SU-DHL-6 (cell line): ENCODE results near the gene CXCL12.

ENCODE experiments used
- EZH2phosphoT487 ChIP-seq: fragments of 200-600 bp; sonication (generic), shearing (Covaris generic); conservative IDR thresholded peaks from 2 replicates; pipeline ENCODE4 v1.6.1; 2018; ENCODE audit warnings: mild to moderate bottlenecking, antibody characterized with exemption, low read length, moderate library complexity, mixed read lengths
- TF ChIP-seq, protein P1 (sequence below): fragments of 200-600 bp; sonication (generic); IDR thresholded peaks from one replicate; pipeline ENCODE4 v1.5.1; 2017; ENCODE audit warnings: antibody characterized with exemption, mild to moderate bottlenecking, low read length, moderate library complexity; ENCODE audit not compliant: insufficient read depth, poor library complexity, severe bottlenecking

DNA sequence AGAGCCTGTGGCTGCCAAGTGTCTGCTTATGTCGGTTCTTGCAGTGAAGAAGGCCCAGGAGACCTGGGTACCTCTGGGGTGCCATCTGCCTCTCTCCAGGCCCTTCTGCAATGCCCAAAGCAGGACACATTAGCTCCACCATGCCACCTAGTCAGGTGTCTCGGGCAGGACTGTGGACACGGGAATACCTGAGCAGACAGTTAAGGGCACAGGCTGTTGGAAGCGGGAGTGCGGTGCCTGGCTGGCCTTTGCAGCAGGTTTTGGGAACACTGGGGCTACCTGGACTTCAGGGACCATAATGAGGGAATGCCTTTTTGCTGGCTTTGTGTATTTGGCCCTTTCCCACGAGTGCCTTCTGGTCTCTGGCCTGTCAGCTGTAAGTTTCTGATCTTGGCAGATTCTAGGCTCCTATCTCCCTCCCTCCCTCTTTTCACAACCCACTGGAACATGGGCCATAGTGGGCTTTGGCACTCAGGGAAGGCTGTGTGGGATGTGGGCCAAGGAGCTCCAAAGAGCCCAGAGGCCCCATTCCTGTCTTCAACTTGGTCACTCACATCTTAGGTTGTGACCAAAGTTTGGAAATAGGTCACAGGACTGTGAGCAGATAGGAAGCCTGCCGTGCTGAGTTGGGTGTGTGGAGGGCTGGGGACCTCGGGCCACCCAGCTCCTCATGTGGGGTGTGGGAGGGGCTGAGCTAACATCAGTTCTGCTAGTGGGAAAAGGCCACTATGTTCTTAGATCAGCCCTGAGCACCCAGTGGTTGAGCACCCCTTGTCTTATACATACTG, 41.5 kb upstream of the CXCL12 start:
- TF ChIP-seq, protein P1, sequence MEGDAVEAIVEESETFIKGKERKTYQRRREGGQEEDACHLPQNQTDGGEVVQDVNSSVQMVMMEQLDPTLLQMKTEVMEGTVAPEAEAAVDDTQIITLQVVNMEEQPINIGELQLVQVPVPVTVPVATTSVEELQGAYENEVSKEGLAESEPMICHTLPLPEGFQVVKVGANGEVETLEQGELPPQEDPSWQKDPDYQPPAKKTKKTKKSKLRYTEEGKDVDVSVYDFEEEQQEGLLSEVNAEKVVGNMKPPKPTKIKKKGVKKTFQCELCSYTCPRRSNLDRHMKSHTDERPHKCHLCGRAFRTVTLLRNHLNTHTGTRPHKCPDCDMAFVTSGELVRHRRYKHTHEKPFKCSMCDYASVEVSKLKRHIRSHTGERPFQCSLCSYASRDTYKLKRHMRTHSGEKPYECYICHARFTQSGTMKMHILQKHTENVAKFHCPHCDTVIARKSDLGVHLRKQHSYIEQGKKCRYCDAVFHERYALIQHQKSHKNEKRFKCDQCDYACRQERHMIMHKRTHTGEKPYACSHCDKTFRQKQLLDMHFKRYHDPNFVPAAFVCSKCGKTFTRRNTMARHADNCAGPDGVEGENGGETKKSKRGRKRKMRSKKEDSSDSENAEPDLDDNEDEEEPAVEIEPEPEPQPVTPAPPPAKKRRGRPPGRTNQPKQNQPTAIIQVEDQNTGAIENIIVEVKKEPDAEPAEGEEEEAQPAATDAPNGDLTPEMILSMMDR, result no peak
- no peak for TF ChIP-seq EZH2phosphoT487
